HG02981 (cell line): Measurements from ENCODE around the gene ARHGDIB.
A peak's percentile ranks its signal among the peaks of the same experiment; 100 is the strongest.

Experiments
- ATAC-seq: cut with Tn5 transposase; IDR thresholded peaks from one replicate; pipeline ENCODE4 v1.9.1; 2021; ENCODE audit warnings: mild to moderate bottlenecking, moderate library complexity; ENCODE audit not compliant: unreplicated experiment

Gene ARHGDIB

GRCh38 chr12:14957551-14958168 is 3.7 kb downstream of the ARHGDIB start:
- no peak for ATAC-seq

- ATAC-seq: no peak
These were observed 4.5 kb downstream of the ARHGDIB start for GRCh38 chr12:14956905-14957304.

- ATAC-seq: peak; percentile 30
These were observed 5.1 kb downstream of the ARHGDIB start for GRCh38 chr12:14956024-14956891.

- no peak for ATAC-seq
These were observed 7.1 kb downstream of the ARHGDIB start for GRCh38 chr12:14954269-14954668.

GRCh38 chr12:14953752-14954151 is 7.6 kb downstream of the ARHGDIB start:
- no peak for ATAC-seq

DNA sequence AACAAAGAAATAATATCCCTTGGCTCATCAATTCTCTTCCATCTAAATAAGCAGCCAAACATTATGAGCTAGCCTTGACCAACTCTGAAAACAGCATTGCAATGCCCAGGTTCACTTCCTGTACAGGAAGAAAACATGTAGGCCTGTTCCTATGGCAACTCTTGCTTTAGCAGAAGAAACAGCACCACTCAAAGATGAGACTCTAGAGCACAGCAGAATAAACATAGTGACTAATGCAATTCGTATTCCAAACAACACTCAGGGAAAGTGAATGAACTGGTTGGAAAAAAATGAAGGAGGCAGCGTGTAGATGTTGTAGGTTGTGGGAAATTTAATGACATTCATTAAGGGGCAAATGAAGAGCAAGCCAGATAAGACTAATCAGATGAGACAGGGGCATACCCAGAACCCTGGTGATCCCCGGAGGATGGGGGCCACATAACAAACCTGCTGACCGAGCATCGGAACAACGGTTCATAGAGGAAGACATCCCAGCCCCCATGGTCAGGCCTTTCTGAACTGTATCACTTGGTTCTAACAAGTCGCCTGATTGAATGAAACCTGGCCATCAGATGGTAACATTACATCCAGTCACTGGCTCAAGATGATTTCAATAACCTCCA is 9.0 kb downstream of the ARHGDIB start:
- peak; percentile 68 for ATAC-seq

GRCh38 chr12:14951851-14952250 is 9.6 kb downstream of the ARHGDIB start:
- no peak for ATAC-seq

- ATAC-seq: no peak
These were observed 10.2 kb downstream of the ARHGDIB start for GRCh38 chr12:14950982-14951746.

DNA sequence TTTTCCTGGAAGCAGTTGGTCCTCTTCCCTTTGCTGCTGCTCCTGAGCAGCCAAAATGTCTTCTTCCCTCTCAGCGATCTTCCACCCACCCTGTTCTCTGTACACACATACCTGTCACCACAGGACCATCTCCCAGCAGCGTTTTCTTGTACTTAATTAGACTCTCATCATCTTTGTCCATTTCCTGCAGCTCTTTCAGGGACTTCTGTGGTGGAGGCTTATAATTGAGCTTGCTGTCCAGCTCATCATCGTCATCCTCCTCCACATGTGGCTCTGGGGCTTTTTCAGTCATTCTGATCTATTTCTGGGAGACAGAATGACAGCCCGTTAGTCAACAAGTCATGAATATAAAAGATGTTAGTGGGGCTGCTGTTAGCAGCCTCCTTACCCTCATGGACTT is 11.0 kb downstream of the ARHGDIB start:
- no peak for ATAC-seq

- no peak for ATAC-seq
These were observed 11.8 kb downstream of the ARHGDIB start for GRCh38 chr12:14949631-14950030.

DNA sequence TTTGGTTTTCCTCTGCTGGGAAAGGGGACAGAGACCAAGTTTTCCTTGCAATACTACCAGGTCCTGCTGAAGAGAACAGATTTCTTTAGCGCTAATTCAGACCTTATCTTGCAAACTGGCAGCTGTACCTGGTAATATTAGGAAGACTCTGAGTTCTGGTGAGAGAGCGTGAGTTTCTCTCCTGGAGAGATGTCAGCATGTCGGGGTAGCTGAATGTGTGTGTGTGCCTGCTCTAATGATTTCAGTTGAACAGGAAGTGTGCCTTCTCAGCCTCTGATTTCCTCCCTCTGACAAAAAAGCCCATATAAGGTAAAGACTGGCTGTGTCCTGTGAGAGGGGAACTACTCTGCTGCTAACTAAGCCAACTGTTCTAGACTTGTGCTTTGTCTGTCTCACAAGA is 12.7 kb downstream of the ARHGDIB start:
- peak; percentile 91 for ATAC-seq

- ATAC-seq: no peak
These were observed 14.5 kb downstream of the ARHGDIB start for GRCh38 chr12:14946861-14947260.

DNA sequence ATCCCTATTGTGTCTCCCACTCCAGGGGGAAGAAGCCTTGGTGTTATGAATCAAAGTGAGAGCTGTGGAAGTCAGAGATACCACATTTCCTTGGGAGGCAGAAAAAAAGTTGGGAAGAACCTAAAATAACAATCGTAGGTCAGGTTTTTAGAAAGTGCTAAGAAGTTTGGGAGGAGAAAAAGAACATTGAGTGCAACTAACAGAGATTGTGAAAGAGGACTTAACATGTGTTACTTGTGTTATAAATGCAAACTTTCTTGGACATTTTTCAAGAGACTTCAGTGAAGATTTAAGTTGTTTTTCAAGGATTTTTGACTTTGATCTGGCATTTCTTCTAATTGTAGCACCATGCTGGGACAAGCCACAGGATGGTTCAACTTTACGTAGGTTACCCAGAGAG is 15.2 kb downstream of the ARHGDIB start:
- no peak for ATAC-seq

GRCh38 chr12:14942196-14942931 is 19.0 kb downstream of the ARHGDIB start:
- no peak for ATAC-seq

- no peak for ATAC-seq
These were observed 20.0 kb downstream of the ARHGDIB start for GRCh38 chr12:14941369-14941768.

- no peak for ATAC-seq
These were observed 23.1 kb downstream of the ARHGDIB start, which contains the start of gene ERP27 for GRCh38 chr12:14938301-14938700. ERP27 (minus strand) TSS chr12:14938537; CDS start chr12:14938508, 29 bp downstream.

DNA sequence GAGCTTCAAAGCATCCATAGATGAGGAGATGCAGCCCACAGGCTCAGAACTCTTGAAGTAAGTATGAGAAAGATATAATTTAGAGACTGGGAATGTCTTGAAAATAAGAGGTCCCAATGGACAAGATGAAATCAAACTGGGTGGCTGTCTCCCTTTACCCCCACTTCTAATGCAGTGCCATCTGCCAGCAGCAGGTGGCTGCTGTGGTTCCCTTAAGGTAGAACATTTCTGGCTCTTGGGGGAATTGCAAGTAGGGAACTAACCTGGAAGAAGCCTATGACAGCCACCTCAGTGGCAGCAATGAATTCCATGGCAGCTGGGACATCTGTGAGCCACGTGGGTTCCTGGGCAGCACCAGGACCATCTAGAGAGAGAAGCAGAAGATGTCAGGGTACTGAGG is 23.7 kb downstream of the ARHGDIB start:
- ATAC-seq: no peak

GRCh38 chr12:14937014-14937413 is 24.4 kb downstream of the ARHGDIB start:
- ATAC-seq: no peak

- no peak for ATAC-seq
These were observed 25.1 kb downstream of the ARHGDIB start for GRCh38 chr12:14936224-14936861.

DNA sequence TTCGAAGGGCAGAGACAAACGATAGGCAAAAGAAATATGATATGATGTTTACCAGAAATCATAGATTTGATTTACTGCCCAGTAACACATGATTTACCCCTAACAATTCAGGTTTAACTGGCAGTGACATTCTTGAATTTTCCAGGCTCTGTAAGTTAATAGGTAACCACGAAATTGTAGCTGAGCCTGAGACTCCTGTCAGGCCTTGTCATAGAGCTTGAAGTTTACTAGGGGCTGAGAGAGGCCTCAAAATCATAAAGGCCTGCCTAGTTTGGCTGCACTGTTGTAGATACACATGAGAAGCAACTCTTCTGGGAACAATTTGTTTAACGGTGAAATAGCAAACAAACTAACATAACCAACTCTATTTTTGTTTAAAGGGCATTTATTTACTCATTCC is 26.4 kb downstream of the ARHGDIB start:
- no peak for ATAC-seq
